B cell (primary cell): ENCODE data around the gene SNX10. TPM values are rescaled to one million over a fixed set of nuclear protein-coding genes. Genes with fewer than 3 reads are reported as not detected.
A peak's percentile ranks its signal among the peaks of the same experiment; 100 is the strongest.

Source experiments
- ATAC-seq: fragments of 200-7000 bp; cut with Tn5 transposase; one replicate; pipeline ENCODE4 v1.10.0; 2021; ENCODE audit warnings: low read depth, mild to moderate bottlenecking, moderate number of reproducible peaks, moderate library complexity
- CTCF ChIA-PET: fragments of 350-600 bp; sonication (Branson Sonifier 250); formaldehyde crosslinking; loops from one replicate; lab custom pipeline; 2021; ENCODE audit warnings: antibody characterized with exemption, inconsistent platforms; lab: Charles Lee
- POLR2A ChIA-PET: fragments of 350-600 bp; sonication (Branson Sonifier 250); formaldehyde crosslinking; loops from one replicate; lab custom pipeline; 2021; ENCODE audit warnings: antibody characterized with exemption; lab: Charles Lee
- DNase-seq: peaks from one replicate; pipeline ENCODE4 v3.0.0; 2013
- H2AFZ ChIP-seq: 2 replicates; pipeline ENCODE4 v1.6.1; 2012; ENCODE audit warnings: mild to moderate bottlenecking, low read depth, low read length; ENCODE audit not compliant: insufficient read depth, poor library complexity, severe bottlenecking
- H3K27ac ChIP-seq, 2 donors: 1 replicate in 1 of 2; 2 replicates in 1 of 2; pipeline ENCODE4 v1.5.1; 2012 to 2013; ENCODE audit warnings: low read length in 2 of 2, mild to moderate bottlenecking in 2 of 2, moderate library complexity in 1 of 2
- H3K27me3 ChIP-seq, 4 experiments: fragments of 200-600 bp in 1 of 4; sonication (generic) in 1 of 4; replicated peaks in 1 of 4; 1 replicate in 2 of 4; 2 replicates in 2 of 4; pipeline versions ENCODE4 v1.6.1 to v1.7.0; 2013 to 2016; ENCODE audit warnings: low read length in 3 of 4, mild to moderate bottlenecking in 2 of 4, mixed read lengths in 1 of 4, moderate library complexity in 1 of 4; ENCODE audit not compliant: insufficient read depth in 4 of 4, control insufficient read depth in 3 of 4; ENCODE audit errors: control extremely low read depth in 1 of 4
- H3K36me3 ChIP-seq, 2 experiments: replicated peaks in 1 of 2; 1 replicate in 1 of 2; 2 replicates in 1 of 2; pipeline versions ENCODE4 v1.6.1 to v1.7.1; 2013; ENCODE audit warnings: low read length in 1 of 2; ENCODE audit not compliant: insufficient read depth in 2 of 2, control insufficient read depth in 1 of 2; ENCODE audit errors: control extremely low read depth in 1 of 2, extremely low read depth in 1 of 2
- H3K4me1 ChIP-seq, 2 donors: fragments of 200-600 bp in 1 of 2; sonication (generic) in 1 of 2; 1 replicate in 1 of 2; 2 replicates in 1 of 2; pipeline versions ENCODE4 v1.5.1 to v1.6.1; 2013 to 2017; ENCODE audit warnings: low read length in 2 of 2; ENCODE audit not compliant: control insufficient read depth in 2 of 2, insufficient read depth in 2 of 2
- H3K4me2 ChIP-seq: replicated peaks from 2 replicates; pipeline ENCODE3; 2012; ENCODE audit warnings: mild to moderate bottlenecking, low read depth, low read length; ENCODE audit not compliant: poor library complexity, severe bottlenecking
- H3K4me3 ChIP-seq, 5 experiments: fragments of 200-600 bp in 1 of 5; sonication (generic) in 1 of 5; 1 replicate in 3 of 5; 2 replicates in 2 of 5; pipeline versions ENCODE4 v1.5.1 to v1.7.0; 2011 to 2016; ENCODE audit warnings: low read length in 4 of 5, mild to moderate bottlenecking in 4 of 5, low read depth in 2 of 5, control low read depth in 1 of 5, moderate library complexity in 1 of 5; ENCODE audit not compliant: insufficient read depth in 1 of 5; ENCODE audit errors: control extremely low read depth in 1 of 5, extremely low read depth in 1 of 5
- H3K79me2 ChIP-seq: fragments of 200-600 bp; sonication (generic); one replicate; pipeline ENCODE4 v1.6.0; 2016; ENCODE audit warnings: low read length; ENCODE audit not compliant: control insufficient read depth, insufficient read depth
- H3K9ac ChIP-seq: fragments of 200-600 bp; sonication (generic); 2 replicates; pipeline ENCODE4 v1.6.1; 2017; ENCODE audit warnings: mild to moderate bottlenecking, low read length, moderate library complexity
- H3K9me3 ChIP-seq, 3 donors: one replicate each; pipeline versions ENCODE4 v1.6.1 to v1.7.1; 2013; ENCODE audit warnings: low read length in 2 of 3; ENCODE audit not compliant: control insufficient read depth in 2 of 3, insufficient read depth in 1 of 3; ENCODE audit errors: control extremely low read depth in 1 of 3
- H4K20me1 ChIP-seq: 2 replicates; pipeline ENCODE4 v1.6.0; 2012; ENCODE audit warnings: mild to moderate bottlenecking, low read length; ENCODE audit not compliant: insufficient read depth, control insufficient read depth, poor library complexity, severe bottlenecking
- H3K27ac Mint-ChIP-seq: one replicate; pipeline ENCODE4 v1.8.0; 2021; ENCODE audit warnings: mixed read lengths
- H3K27me3 Mint-ChIP-seq: one replicate; pipeline ENCODE4 v1.8.0; 2021; ENCODE audit warnings: mixed read lengths
- H3K4me1 Mint-ChIP-seq: one replicate; pipeline ENCODE4 v1.8.0; 2021; ENCODE audit warnings: mixed read lengths
- H3K4me3 Mint-ChIP-seq: one replicate; pipeline ENCODE4 v1.8.0; 2021; ENCODE audit warnings: mixed read lengths
- H3K9me3 Mint-ChIP-seq: one replicate; pipeline ENCODE4 v1.8.0; 2022; ENCODE audit warnings: mixed read lengths; ENCODE audit not compliant: insufficient read depth
- EZH2 ChIP-seq: IDR thresholded peaks from 2 replicates; pipeline ENCODE4 v1.6.1; 2012; ENCODE audit warnings: borderline replicate concordance, low read depth, mild to moderate bottlenecking, moderate library complexity, low read length; ENCODE audit not compliant: insufficient read depth, poor library complexity, severe bottlenecking
- WGBS: methylation state at CpG from one replicate; pipeline ENCODE4 v1.1.5; 2013; ENCODE audit warnings: missing lambda C conversion rate; ENCODE audit not compliant: insufficient coverage; 5-methylcytosine and 5-hydroxymethylcytosine counted together
- intact Hi-C: fragments of 100-400 bp; cut with micrococcal nuclease; formaldehyde crosslinking; loops from one replicate; pipeline ENCODE4 v1.10.0; 2022
- polyA plus RNA-seq: library from polyadenylated mRNA; depleted of rRNA; stranded (reverse); fragments of >200 nt; gene quantifications from 2 replicates; pipeline ENCODE4 v1.2.3, GENCODE V29; 2012
- total RNA-seq, 2 donors: library from RNA; stranded (reverse); fragments of 120-200 nt in 1 of 2; gene quantifications; 1 replicate in 1 of 2; 2 replicates in 1 of 2; pipeline versions ENCODE4 v1.2.3 to v1.2.4, GENCODE V29; 2013 to 2022
- TF ChIP-seq, protein P1 (sequence below): fragments of 200-600 bp; IDR thresholded peaks from one replicate; pipeline ENCODE4 v1.8.0; 2022; ENCODE audit warnings: antibody characterized with exemption, mild to moderate bottlenecking

The SNX10 gene
- total and polyA plus RNA-seq, 2 donors (not counting 1 experiment from before 2014, with no cell fraction given), result 26.5 to 29.2 TPM

DNA sequence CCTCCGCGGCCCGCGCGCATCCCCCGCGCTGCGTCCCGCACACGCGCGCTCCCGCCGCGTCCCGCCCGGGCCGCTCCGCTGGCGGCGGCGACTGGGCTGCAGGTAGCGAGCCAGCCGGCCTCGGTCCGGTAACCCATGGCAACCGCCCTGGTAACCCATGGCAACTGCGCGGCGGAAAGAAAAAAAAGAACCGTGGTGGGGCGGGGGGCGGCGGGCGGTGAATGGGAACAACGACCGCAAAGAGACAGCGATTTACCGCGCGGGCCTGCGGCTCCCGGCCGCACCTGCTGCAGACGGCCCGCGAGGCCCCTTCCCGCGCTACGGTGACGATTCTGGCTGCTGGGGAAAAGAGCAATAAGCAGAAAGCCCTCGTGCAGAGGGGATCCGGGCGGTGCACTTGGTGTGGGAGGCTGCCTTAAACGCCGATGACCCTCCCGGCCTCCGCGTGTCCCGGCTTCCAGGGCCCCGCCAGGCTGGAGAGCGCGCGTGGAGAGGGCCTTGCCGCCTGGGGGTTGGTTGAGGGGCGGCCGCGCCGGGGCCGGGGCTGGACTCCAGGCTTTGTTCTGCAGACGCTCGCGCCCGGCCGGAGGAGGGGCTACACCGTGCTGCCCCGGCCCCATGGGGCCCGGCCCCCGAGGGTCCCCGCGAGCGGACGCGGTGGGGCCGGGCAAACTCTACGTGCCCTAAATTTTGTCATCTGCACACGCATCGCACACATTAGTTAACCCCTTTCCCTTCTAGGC is 84.7 kb downstream of the SNX10 start:
- peak overlapping the region; percentile 97 for H3K4me2 ChIP-seq
- peaks cover 6 to 15% of the 10 kb centered on the region in 2 experiments for H3K36me3 ChIP-seq
- no peaks in the 10 kb centered on the region for H3K79me2 ChIP-seq
- ChIA-PET POLR2A (interaction anchor here (0.7 kb wide), 1 partner anchor 83 kb away, joined by 4 read pairs; no protein-coding TSS in a partner anchor), CTCF (interaction anchor here (0.8 to 12.7 kb wide), 21 partner anchors 9 to 786 kb away, joined by 3 to 165 read pairs (median 6); partner anchors contain the start of gene HOXA3)
- H3K4me1 ChIP-seq, result peaks cover 8 to 9% of the 10 kb centered on the region in 2 donors
- H3K9ac ChIP-seq, result peak overlapping the region; percentile 71
- H3K27me3 ChIP-seq, result peaks cover 0 to 16% (median 2%) of the 10 kb centered on the region in 4 experiments
- no peaks in the 10 kb centered on the region for H3K9me3 ChIP-seq
- TF ChIP-seq EZH2, result no peak
- TF ChIP-seq, protein P1, sequence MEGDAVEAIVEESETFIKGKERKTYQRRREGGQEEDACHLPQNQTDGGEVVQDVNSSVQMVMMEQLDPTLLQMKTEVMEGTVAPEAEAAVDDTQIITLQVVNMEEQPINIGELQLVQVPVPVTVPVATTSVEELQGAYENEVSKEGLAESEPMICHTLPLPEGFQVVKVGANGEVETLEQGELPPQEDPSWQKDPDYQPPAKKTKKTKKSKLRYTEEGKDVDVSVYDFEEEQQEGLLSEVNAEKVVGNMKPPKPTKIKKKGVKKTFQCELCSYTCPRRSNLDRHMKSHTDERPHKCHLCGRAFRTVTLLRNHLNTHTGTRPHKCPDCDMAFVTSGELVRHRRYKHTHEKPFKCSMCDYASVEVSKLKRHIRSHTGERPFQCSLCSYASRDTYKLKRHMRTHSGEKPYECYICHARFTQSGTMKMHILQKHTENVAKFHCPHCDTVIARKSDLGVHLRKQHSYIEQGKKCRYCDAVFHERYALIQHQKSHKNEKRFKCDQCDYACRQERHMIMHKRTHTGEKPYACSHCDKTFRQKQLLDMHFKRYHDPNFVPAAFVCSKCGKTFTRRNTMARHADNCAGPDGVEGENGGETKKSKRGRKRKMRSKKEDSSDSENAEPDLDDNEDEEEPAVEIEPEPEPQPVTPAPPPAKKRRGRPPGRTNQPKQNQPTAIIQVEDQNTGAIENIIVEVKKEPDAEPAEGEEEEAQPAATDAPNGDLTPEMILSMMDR, result no peak
- DNase-seq, result peak; percentile 80
- Mint-ChIP-seq H3K27ac (no peak overlapping the region), H3K4me3 (peak overlapping the region; percentile 87), H3K9me3 (no peaks in the 10 kb centered on the region), H3K27me3 (no peaks in the 10 kb centered on the region), H3K4me1 (peaks cover 6% of the 10 kb centered on the region)
- intact Hi-C loops, result loop anchor here (5.0 kb wide), 1 partner anchor 486 kb away; the partner anchor contains the start of gene SKAP2
- peak overlapping the region; percentile 34 to 69 (median 58) for H3K4me3 ChIP-seq
- H4K20me1 ChIP-seq, result peaks cover 34% of the 10 kb centered on the region
- under 1% methylated on average over 88 of the region's 88 CpGs for WGBS
- H3K27ac ChIP-seq, result no peak overlapping the region
- peak; percentile 54 for ATAC-seq
- H2AFZ ChIP-seq, result peak overlapping the region; percentile 82

DNA sequence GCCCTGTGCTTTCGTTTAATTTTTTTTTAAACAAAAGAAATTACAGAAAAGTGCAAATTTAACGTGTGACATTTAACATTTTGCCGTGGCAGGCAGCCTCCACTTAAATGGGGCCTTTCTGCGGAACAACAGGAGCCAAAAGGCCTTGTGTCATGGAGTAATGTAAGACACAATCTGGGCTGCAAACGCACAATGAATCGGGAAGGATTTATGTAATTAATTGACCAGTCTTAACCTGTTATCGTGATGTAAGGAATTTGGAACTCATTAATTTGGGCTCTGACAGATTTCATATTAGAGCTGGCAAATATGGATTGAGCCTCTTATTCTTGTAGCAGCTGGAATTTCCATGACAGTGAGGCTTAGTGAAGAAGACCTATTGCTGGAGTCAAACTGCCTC is 86.4 kb downstream of the SNX10 start:
- intact Hi-C loops, result loop anchor here (5.0 kb wide), 1 partner anchor 484 kb away; the partner anchor contains the start of gene SKAP2

More for the DNA sequence above, 86.4 kb downstream of the SNX10 start:
- peaks cover 8 to 9% of the 10 kb centered on the region in 2 donors for H3K4me1 ChIP-seq
- H3K27me3 Mint-ChIP-seq, result no peaks in the 10 kb centered on the region
- no peak for DNase-seq
- H3K4me2 ChIP-seq, result no peak overlapping the region
- H3K4me1 Mint-ChIP-seq, result peaks cover 6% of the 10 kb centered on the region
- H4K20me1 ChIP-seq, result peaks cover 20% of the 10 kb centered on the region
- TF ChIP-seq, protein P1, result no peak
- no peak for TF ChIP-seq EZH2
- H3K9ac ChIP-seq, result no peak overlapping the region
- peaks cover 0 to 12% (median 2%) of the 10 kb centered on the region in 4 experiments for H3K27me3 ChIP-seq
- ChIA-PET CTCF (interaction anchor here (0.8 to 12.7 kb wide), 21 partner anchors 9 to 783 kb away, joined by 3 to 165 read pairs (median 6); no protein-coding TSS in a partner anchor), POLR2A (no interaction called here)
- no peak overlapping the region for H3K4me3 ChIP-seq
- WGBS, result 95% methylated on average over 7 of the region's 7 CpGs
- no peaks in the 10 kb centered on the region for H3K79me2 ChIP-seq
- no peak overlapping the region for H3K4me3 Mint-ChIP-seq
- peaks cover 2 to 3% of the 10 kb centered on the region in 2 experiments for H3K36me3 ChIP-seq
- no peak overlapping the region for H3K27ac Mint-ChIP-seq
- H2AFZ ChIP-seq, result no peak overlapping the region
- H3K27ac ChIP-seq, result no peak overlapping the region
- no peak for ATAC-seq
- H3K9me3 Mint-ChIP-seq, result no peaks in the 10 kb centered on the region
- no peaks in the 10 kb centered on the region for H3K9me3 ChIP-seq
